Kidney (tissue), 14 donors: Measurements from ENCODE around the gene UPF1. TPM values are rescaled to one million over a fixed set of nuclear protein-coding genes. Genes with fewer than 3 reads are reported as not detected.

ENCODE experiments used
- DNase-seq, 5 donors: peaks; one replicate each; pipeline ENCODE4 v3.0.0-alpha.2; 2013 to 2020
- FAIRE-seq: peaks from 2 replicates; lab custom pipeline; 2012; peaks lifted over from hg19 to GRCh38; lab: Jason Lieb, UNC
- H3K27ac ChIP-seq, 2 donors: one replicate each; pipeline ENCODE4 v1.7.0; 2013; ENCODE audit warnings: low read depth in 2 of 2, low read length in 2 of 2, inconsistent platforms in 1 of 2
- H3K27me3 ChIP-seq: one replicate; pipeline ENCODE4 v1.7.1; 2013; ENCODE audit warnings: low read length, inconsistent platforms; ENCODE audit not compliant: control insufficient read depth, insufficient read depth
- H3K36me3 ChIP-seq, 3 donors: one replicate each; pipeline versions ENCODE4 v1.7.0 to v1.7.1; 2013; ENCODE audit warnings: low read length in 3 of 3, control low read depth in 1 of 3, inconsistent platforms in 1 of 3; ENCODE audit not compliant: insufficient read depth in 3 of 3, control insufficient read depth in 2 of 3
- H3K4me1 ChIP-seq, 3 donors: one replicate each; pipeline versions ENCODE4 v1.7.0 to v1.7.1; 2013; ENCODE audit warnings: low read length in 3 of 3, inconsistent platforms in 1 of 3, low read depth in 1 of 3; ENCODE audit not compliant: control insufficient read depth in 2 of 3, insufficient read depth in 2 of 3
- H3K4me3 ChIP-seq, 3 donors: one replicate each; pipeline versions ENCODE4 v1.7.0 to v1.8.1; 2013; ENCODE audit warnings: low read length in 3 of 3, control low read depth in 1 of 3, inconsistent platforms in 1 of 3
- H3K9ac ChIP-seq, 3 donors: one replicate each; pipeline versions ENCODE4 v1.7.0 to v1.7.1; 2013; ENCODE audit warnings: low read length in 3 of 3, control low read depth in 1 of 3, inconsistent platforms in 1 of 3
- H3K9me3 ChIP-seq, 3 donors: one replicate each; pipeline versions ENCODE4 v1.7.0 to v1.7.1; 2013; ENCODE audit warnings: low read length in 3 of 3, control low read depth in 1 of 3, inconsistent platforms in 1 of 3; ENCODE audit not compliant: control insufficient read depth in 2 of 3, insufficient read depth in 1 of 3
- intact Hi-C: fragments of 100-400 bp; cut with DNase I; formaldehyde crosslinking; loops from one replicate; pipeline ENCODE4 v1.11.1; 2022
- polyA plus RNA-seq: library from polyadenylated mRNA; stranded (reverse); fragments of 350-450 nt; fragmentation: Illumina TruSeq; extraction: RNeasy Lipid Tissue Mini Kit (QIAGEN cat#74804); gene quantifications from one replicate; pipeline ENCODE4 v1.2.3, GENCODE V29; 2014; ENCODE audit warnings: low read depth, low replicate concordance; ENCODE audit not compliant: insufficient read depth
- total RNA-seq: library from RNA; stranded (reverse); fragmentation: NEBNext Ultra II Directional; extraction: Animal tissue kit (Norgen Biotek cat#: 25700); gene quantifications from one replicate; pipeline ENCODE4 v1.2.1, GENCODE V29; 2021
- TF ChIP-seq, protein P1 (sequence below): IDR thresholded peaks from 3 replicates; pipeline ENCODE4 v1.5.1; 2012; ENCODE audit warnings: mild to moderate bottlenecking, moderate library complexity, borderline replicate concordance; ENCODE audit not compliant: insufficient read depth; ENCODE audit errors: extremely low read depth
- donor health status: control.
- donor health status: control.
- donor health status: control.
- donor health status: control.
- donor health status: control.
- donor health status: DM: yes; HTN: yes; CAD: no.
- donor health status: Normal renal cell carcinoma (clear cell type).

Gene UPF1
- total and polyA plus RNA-seq, 2 donors from 2014 or later, result 34.2 to 70.1 TPM

DNA sequence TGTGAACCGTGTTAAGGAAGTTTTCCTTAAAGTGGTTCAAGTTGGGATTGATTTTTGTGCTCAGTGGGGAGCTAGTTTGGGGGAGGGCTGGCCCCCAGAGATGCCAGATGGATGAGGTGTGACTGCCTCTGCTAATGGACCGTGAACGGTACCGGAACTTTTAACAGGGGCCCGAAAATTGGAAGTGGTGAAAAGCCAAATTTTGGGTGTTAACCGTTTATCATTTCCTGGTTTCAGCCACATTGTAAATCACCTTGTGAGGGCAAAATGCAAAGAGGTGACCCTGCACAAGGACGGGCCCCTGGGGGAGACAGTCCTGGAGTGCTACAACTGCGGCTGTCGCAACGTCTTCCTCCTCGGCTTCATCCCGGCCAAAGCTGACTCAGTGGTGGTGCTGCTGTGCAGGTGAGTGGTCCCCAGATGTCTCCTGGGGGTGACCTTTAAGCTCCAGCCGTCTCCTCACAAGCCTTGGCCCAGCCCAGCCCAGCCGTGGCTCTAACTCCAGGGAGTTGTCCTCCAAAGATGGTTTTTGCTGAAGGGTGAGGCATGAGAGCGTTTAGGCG is 18.2 kb downstream of the UPF1 start:
- H3K9me3 ChIP-seq, result no peaks in the 10 kb centered on the region
- H3K4me3 ChIP-seq, result no peak overlapping the region
- intact Hi-C loops, result loop anchor here (10.0 kb wide), 1 partner anchor 255 kb away; no protein-coding TSS in a partner anchor
- TF ChIP-seq, protein P1, sequence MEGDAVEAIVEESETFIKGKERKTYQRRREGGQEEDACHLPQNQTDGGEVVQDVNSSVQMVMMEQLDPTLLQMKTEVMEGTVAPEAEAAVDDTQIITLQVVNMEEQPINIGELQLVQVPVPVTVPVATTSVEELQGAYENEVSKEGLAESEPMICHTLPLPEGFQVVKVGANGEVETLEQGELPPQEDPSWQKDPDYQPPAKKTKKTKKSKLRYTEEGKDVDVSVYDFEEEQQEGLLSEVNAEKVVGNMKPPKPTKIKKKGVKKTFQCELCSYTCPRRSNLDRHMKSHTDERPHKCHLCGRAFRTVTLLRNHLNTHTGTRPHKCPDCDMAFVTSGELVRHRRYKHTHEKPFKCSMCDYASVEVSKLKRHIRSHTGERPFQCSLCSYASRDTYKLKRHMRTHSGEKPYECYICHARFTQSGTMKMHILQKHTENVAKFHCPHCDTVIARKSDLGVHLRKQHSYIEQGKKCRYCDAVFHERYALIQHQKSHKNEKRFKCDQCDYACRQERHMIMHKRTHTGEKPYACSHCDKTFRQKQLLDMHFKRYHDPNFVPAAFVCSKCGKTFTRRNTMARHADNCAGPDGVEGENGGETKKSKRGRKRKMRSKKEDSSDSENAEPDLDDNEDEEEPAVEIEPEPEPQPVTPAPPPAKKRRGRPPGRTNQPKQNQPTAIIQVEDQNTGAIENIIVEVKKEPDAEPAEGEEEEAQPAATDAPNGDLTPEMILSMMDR, result no peak
- FAIRE-seq (no peak), DNase-seq (peak in 1 of 5 donors; percentile 47)
- H3K9ac ChIP-seq, result no peak overlapping the region
- peaks cover 0 to 50% (median 25%) of the 10 kb centered on the region in 3 donors for H3K36me3 ChIP-seq
- no peaks in the 10 kb centered on the region for H3K27me3 ChIP-seq
- H3K27ac ChIP-seq, result peak overlapping the region; percentile 25 to 67
- peaks cover 0 to 38% (median 28%) of the 10 kb centered on the region in 3 donors for H3K4me1 ChIP-seq

DNA sequence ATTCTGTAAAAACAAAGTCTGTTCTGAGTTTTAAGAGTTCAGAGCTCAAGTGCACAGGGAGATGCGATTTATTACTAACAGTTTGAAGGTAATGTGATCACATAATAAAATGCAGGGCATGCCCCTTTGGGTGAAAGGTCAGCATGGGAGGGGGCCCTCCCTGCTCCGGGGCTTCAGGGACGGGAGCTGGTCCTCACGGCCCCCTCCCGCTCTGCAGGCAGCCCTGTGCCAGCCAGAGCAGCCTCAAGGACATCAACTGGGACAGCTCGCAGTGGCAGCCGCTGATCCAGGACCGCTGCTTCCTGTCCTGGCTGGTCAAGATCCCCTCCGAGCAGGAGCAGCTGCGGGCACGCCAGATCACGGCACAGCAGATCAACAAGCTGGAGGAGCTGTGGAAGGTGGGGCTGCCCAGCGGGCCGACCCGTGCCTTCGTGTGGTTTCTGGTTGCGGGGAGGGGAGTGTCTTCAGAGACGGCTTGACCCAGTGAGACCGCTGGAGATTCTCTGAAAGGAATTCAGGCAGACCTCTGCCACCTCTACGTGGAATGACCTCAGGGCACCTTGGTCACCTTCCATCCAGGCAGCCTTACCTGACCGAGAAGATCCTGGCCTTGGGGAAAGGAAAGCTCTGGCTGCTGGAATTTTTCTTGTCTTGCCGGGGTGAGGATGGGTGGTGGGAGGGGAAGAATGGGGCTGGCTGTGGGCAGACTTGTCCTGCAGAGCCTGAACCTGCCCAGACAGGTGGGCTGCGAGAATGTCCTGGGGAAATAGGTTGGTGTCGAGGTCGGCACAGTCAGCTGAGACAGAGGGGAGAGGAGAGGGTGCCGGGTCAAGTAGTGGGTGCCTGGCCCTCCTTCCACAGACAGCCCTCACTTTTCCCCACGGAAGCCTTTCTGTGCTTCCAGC is 19.0 kb downstream of the UPF1 start:
- Histone ChIP-seq H3K4me3 (no peak overlapping the region), H3K4me1 (peaks cover 0 to 37% (median 28%) of the 10 kb centered on the region in 3 donors), H3K9ac (no peak overlapping the region), H3K9me3 (no peaks in the 10 kb centered on the region), H3K27ac (no peak overlapping the region), H3K27me3 (no peaks in the 10 kb centered on the region), H3K36me3 (peaks cover 0 to 58% (median 27%) of the 10 kb centered on the region in 3 donors)
- TF ChIP-seq, protein P1, result no peak
- peak; percentile 67 to 76 (median 69) for DNase-seq
- FAIRE-seq, result no peak
- intact Hi-C loops, result no loop called here

DNA sequence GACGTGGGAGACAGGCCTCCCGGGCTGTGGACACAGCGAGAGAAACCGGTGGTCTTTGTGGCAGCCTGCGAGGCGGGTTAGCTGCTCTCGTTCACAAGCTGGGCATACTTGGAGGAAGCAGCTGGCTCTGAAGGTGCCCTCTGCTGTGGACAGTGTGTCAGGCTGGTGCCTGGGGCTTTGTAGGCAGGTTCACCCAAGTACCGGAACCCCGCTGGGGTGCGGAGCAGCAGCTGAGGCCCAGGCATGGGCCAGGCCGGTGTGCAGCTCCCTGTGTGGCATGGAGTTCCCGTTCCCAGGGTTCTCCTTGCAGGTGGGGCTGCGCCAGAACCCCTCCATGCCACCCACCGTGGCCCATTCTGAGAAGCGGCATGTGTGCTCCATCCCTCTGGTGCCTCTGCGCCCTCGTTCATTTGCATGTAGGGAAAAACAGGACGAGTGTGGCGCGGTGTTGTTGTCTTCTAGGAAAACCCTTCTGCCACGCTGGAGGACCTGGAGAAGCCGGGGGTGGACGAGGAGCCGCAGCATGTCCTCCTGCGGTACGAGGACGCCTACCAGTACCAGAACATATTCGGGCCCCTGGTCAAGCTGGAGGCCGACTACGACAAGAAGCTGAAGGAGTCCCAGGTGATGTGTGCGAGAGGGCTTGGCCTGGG is 20.0 kb downstream of the UPF1 start:
- Histone ChIP-seq H3K4me3 (no peak overlapping the region), H3K27ac (no peak overlapping the region), H3K27me3 (no peaks in the 10 kb centered on the region), H3K9me3 (no peaks in the 10 kb centered on the region), H3K9ac (no peak overlapping the region), H3K4me1 (peaks cover 0 to 38% (median 28%) of the 10 kb centered on the region in 3 donors), H3K36me3 (peaks cover 0 to 69% (median 37%) of the 10 kb centered on the region in 3 donors)
- intact Hi-C loops, result no loop called here
- no peak for FAIRE-seq
- TF ChIP-seq, protein P1, result no peak
- no peak for DNase-seq
